Measurements from ENCODE around the gene CHN2.
A peak's percentile ranks its signal among the peaks of the same experiment; 100 is the strongest.

The CHN2 gene

DNA sequence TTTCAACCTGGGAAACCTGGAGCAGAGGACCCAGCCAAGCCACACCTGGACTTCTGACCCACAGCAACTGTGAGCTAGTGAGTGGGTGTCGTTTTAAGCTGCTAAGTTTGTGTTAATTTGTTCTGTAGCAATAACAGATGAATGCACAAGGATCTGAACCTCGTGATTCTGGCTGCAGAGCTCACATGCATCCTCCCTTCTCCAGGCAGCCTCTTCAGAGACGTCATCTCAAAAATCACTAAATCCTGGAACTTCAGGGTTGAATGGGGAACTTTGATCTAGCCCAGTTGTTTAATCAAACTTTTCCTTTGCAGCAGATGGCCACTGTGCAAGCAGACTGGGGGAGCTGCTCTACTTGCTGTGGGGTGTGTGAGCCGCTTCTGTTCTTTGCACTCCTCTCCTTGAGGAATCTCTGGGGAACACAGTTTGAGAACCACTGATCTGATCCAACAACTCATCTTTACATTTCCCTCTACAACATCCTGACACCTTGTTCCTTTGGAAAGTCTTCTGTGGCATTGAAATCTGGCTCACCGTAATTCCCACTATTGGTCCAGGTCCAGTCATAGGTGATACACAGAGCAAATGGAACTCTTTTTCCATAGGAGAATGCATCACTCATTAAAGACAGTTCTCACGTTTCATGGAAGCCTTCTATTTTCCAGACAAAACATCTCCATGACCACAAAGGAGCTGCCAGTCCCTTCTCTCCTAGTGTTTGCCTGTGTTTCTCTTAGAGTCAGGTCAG, 90.3 kb downstream of the CHN2 start:
- Histone ChIP-seq H4K20me1 (ENCODE audit: low read depth, low read length) (no peaks in the 10 kb centered on the region), H3K27ac (ENCODE audit: low read depth, low read length) (peak overlapping the region; percentile 71), H3K79me2 (ENCODE audit: insufficient read depth, low read length) (no peaks in the 10 kb centered on the region), H2AFZ (ENCODE audit: low read depth, low read length, severe bottlenecking) (peak overlapping the region; percentile 2), H3K27me3 (ENCODE audit: low read length) (no peaks in the 10 kb centered on the region), H3F3A (ENCODE audit: insufficient read depth) (peaks cover 17% of the 10 kb centered on the region), H3K9me2 (replicated peaks; ENCODE audit: insufficient read depth, low read length) (no peaks in the 10 kb centered on the region), H3K4me3 (ENCODE audit: insufficient read depth, low read length, poor library complexity, severe bottlenecking) (no peak overlapping the region), H3K4me2 (ENCODE audit: low read depth, low read length, poor library complexity, severe bottlenecking) (peak overlapping the region; percentile 35), H3K36me3 (ENCODE audit: low read length) (no peaks in the 10 kb centered on the region), H3K9me3 (ENCODE audit: insufficient read depth, low read length) (no peaks in the 10 kb centered on the region), H3K9ac (ENCODE audit: low read length) (peak overlapping the region; percentile 30)
- TF ChIP-seq EZH2phosphoT487 (conservative IDR thresholded peaks at IDR 0.05; ENCODE audit: low read length), result no peak
- TF ChIP-seq, protein P1, sequence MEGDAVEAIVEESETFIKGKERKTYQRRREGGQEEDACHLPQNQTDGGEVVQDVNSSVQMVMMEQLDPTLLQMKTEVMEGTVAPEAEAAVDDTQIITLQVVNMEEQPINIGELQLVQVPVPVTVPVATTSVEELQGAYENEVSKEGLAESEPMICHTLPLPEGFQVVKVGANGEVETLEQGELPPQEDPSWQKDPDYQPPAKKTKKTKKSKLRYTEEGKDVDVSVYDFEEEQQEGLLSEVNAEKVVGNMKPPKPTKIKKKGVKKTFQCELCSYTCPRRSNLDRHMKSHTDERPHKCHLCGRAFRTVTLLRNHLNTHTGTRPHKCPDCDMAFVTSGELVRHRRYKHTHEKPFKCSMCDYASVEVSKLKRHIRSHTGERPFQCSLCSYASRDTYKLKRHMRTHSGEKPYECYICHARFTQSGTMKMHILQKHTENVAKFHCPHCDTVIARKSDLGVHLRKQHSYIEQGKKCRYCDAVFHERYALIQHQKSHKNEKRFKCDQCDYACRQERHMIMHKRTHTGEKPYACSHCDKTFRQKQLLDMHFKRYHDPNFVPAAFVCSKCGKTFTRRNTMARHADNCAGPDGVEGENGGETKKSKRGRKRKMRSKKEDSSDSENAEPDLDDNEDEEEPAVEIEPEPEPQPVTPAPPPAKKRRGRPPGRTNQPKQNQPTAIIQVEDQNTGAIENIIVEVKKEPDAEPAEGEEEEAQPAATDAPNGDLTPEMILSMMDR (IDR thresholded peaks at IDR 0.05; ENCODE audit: insufficient read depth, low read length, poor library complexity, severe bottlenecking), result no peak

DNA sequence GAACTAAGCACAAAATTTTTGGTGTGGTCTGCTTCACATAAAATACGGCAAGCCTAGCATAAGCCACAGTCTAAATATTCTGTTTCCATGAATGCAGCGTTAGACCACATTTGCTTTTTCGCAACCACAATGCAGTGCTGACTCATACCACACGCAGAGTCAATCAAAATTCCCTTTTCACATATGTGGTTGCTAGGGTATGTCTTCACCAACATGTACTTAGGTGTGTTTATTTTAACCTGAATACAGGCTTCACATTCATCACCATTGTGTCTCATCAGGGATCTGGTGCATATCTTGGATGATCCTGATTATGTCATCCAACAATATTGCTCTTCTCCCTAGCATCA, 90.8 kb downstream of the CHN2 start:
- Histone ChIP-seq H3K27ac (ENCODE audit: low read depth, low read length) (peak overlapping the region; percentile 71), H3K9me2 (replicated peaks; ENCODE audit: insufficient read depth, low read length) (no peaks in the 10 kb centered on the region), H4K20me1 (ENCODE audit: low read depth, low read length) (no peaks in the 10 kb centered on the region), H3K4me2 (ENCODE audit: low read depth, low read length, poor library complexity, severe bottlenecking) (peak overlapping the region; percentile 35), H3K4me3 (ENCODE audit: insufficient read depth, low read length, poor library complexity, severe bottlenecking) (no peak overlapping the region), H3K27me3 (ENCODE audit: low read length) (no peaks in the 10 kb centered on the region), H3K9me3 (ENCODE audit: insufficient read depth, low read length) (no peaks in the 10 kb centered on the region), H3K36me3 (ENCODE audit: low read length) (no peaks in the 10 kb centered on the region), H2AFZ (ENCODE audit: low read depth, low read length, severe bottlenecking) (no peak overlapping the region), H3F3A (ENCODE audit: insufficient read depth) (peaks cover 17% of the 10 kb centered on the region), H3K9ac (ENCODE audit: low read length) (peak overlapping the region; percentile 30), H3K79me2 (ENCODE audit: insufficient read depth, low read length) (no peaks in the 10 kb centered on the region)
- TF ChIP-seq, protein P1 (IDR thresholded peaks at IDR 0.05; ENCODE audit: insufficient read depth, low read length, poor library complexity, severe bottlenecking), result no peak
- TF ChIP-seq EZH2phosphoT487 (conservative IDR thresholded peaks at IDR 0.05; ENCODE audit: low read length), result no peak

DNA sequence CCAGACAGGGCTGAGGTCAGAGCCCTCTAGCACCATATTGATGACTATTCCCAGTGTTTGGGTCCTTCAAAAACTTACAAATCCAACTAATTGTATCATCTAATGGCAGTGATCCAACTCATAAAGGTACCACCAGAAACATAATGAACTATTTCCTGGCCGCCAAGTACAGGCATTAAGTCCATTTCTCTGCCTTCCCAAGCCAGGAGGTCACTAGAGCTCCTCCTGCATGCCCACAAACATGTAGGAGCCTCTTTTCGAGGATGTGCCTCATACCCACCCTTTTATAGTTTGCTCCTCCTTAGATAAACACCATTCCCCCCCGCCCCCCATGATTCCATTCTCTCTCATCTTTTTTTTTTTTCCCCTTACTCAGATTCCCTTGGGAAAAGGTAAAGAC, 91.3 kb downstream of the CHN2 start:
- H3K27ac ChIP-seq (ENCODE audit: low read depth, low read length), result peak overlapping the region; percentile 71
- H3F3A ChIP-seq (ENCODE audit: insufficient read depth), result peaks cover 17% of the 10 kb centered on the region
- no peaks in the 10 kb centered on the region for H3K27me3 ChIP-seq (ENCODE audit: low read length)
- TF ChIP-seq, protein P1 (IDR thresholded peaks at IDR 0.05; ENCODE audit: insufficient read depth, low read length, poor library complexity, severe bottlenecking), result no peak
- no peak for TF ChIP-seq EZH2phosphoT487 (conservative IDR thresholded peaks at IDR 0.05; ENCODE audit: low read length)
- no peaks in the 10 kb centered on the region for H3K9me3 ChIP-seq (ENCODE audit: insufficient read depth, low read length)
- no peak overlapping the region for H3K4me3 ChIP-seq (ENCODE audit: insufficient read depth, low read length, poor library complexity, severe bottlenecking)
- H3K4me2 ChIP-seq (ENCODE audit: low read depth, low read length, poor library complexity, severe bottlenecking), result peak overlapping the region; percentile 16
- H3K9me2 ChIP-seq (replicated peaks; ENCODE audit: insufficient read depth, low read length), result no peaks in the 10 kb centered on the region
- H4K20me1 ChIP-seq (ENCODE audit: low read depth, low read length), result no peaks in the 10 kb centered on the region
- no peak overlapping the region for H3K9ac ChIP-seq (ENCODE audit: low read length)
- no peaks in the 10 kb centered on the region for H3K79me2 ChIP-seq (ENCODE audit: insufficient read depth, low read length)
- no peaks in the 10 kb centered on the region for H3K36me3 ChIP-seq (ENCODE audit: low read length)
- no peak overlapping the region for H2AFZ ChIP-seq (ENCODE audit: low read depth, low read length, severe bottlenecking)
